SK-N-SH treated with all-trans-retinoic acid at 6 μM for 48 hours (cell line): ENCODE measurements around the gene WNT1.

Source experiments
- ATAC-seq: fragments of 200-7000 bp; cut with Tn5 transposase; 3 replicates; pipeline ENCODE4 v1.9.1; 2020; ENCODE audit warnings: mild to moderate bottlenecking, moderate library complexity
- ARNTL ChIP-seq: fragments of 450-650 bp; formaldehyde crosslinking; IDR thresholded peaks from 2 replicates; pipeline ENCODE4 v1.5.0; 2020; ENCODE audit warnings: low read depth, mild to moderate bottlenecking, moderate library complexity, borderline replicate concordance
- BACH2 ChIP-seq: fragments of 250-450 bp; sonication (Bioruptor Pico); IDR thresholded peaks from 2 replicates; pipeline ENCODE4 v1.9.0; 2021; ENCODE audit warnings: mild to moderate bottlenecking, borderline replicate concordance
- CREB5 ChIP-seq: fragments of 250-450 bp; sonication (Bioruptor Pico); IDR thresholded peaks from 2 replicates; pipeline ENCODE4 v1.5.1; 2020; ENCODE audit warnings: low read depth, mild to moderate bottlenecking, moderate library complexity
- CSDC2 ChIP-seq: fragments of 250-450 bp; sonication (Bioruptor Pico); IDR thresholded peaks from 2 replicates; pipeline ENCODE4 v1.5.0; 2020; ENCODE audit warnings: mild to moderate bottlenecking, moderate library complexity
- CSRNP3 ChIP-seq: fragments of 250-450 bp; sonication (Bioruptor Pico); IDR thresholded peaks from 2 replicates; pipeline ENCODE4 v1.5.1; 2021; ENCODE audit warnings: mild to moderate bottlenecking, moderate library complexity
- GLIS3 ChIP-seq: fragments of 250-450 bp; sonication (Bioruptor Pico); IDR thresholded peaks from 2 replicates; pipeline ENCODE4 v1.5.0; 2020; ENCODE audit warnings: mild to moderate bottlenecking, moderate library complexity
- ISL1 ChIP-seq: fragments of 250-450 bp; sonication (Bioruptor Pico); IDR thresholded peaks from 2 replicates; pipeline ENCODE4 v2.1.2; 2022; ENCODE audit warnings: mild to moderate bottlenecking, moderate library complexity
- OSR1 ChIP-seq: fragments of 250-450 bp; sonication (Bioruptor Pico); IDR thresholded peaks from 2 replicates; pipeline ENCODE4 v1.8.0; 2022; ENCODE audit warnings: moderate library complexity, mild to moderate bottlenecking, inconsistent platforms
- PATZ1 ChIP-seq: fragments of 250-450 bp; sonication (Bioruptor Pico); IDR thresholded peaks from 2 replicates; pipeline ENCODE4 v1.8.0; 2020; ENCODE audit warnings: mild to moderate bottlenecking, moderate library complexity, borderline replicate concordance
- POU6F1 ChIP-seq: fragments of 250-450 bp; sonication (Bioruptor Pico); IDR thresholded peaks from 2 replicates; pipeline ENCODE4 v1.8.0; 2021; ENCODE audit warnings: low read depth, mild to moderate bottlenecking, moderate library complexity, borderline replicate concordance
- PPARA ChIP-seq: fragments of 250-450 bp; sonication (Bioruptor Pico); IDR thresholded peaks from 2 replicates; pipeline ENCODE4 v1.5.0; 2020; ENCODE audit warnings: mild to moderate bottlenecking, borderline replicate concordance
- RARB ChIP-seq: fragments of 250-450 bp; sonication (Bioruptor Pico); IDR thresholded peaks from 2 replicates; pipeline ENCODE4 v1.8.0; 2021; ENCODE audit warnings: mild to moderate bottlenecking, moderate library complexity
- SNAI2 ChIP-seq: fragments of 250-450 bp; sonication (Bioruptor Pico); IDR thresholded peaks from 2 replicates; pipeline ENCODE4 v1.5.0; 2020; ENCODE audit warnings: mild to moderate bottlenecking, moderate library complexity
- TCF4 ChIP-seq: fragments of 250-450 bp; sonication (Bioruptor Pico); IDR thresholded peaks from 2 replicates; pipeline ENCODE4 v1.8.0; 2021; ENCODE audit warnings: mild to moderate bottlenecking, moderate library complexity, borderline replicate concordance
- TOX ChIP-seq: fragments of 250-450 bp; sonication (Bioruptor Pico); IDR thresholded peaks from 2 replicates; pipeline ENCODE4 v1.8.0; 2021; ENCODE audit warnings: mild to moderate bottlenecking, moderate library complexity, borderline replicate concordance
- TSHZ2 ChIP-seq: fragments of 250-450 bp; sonication (Bioruptor Pico); IDR thresholded peaks from 2 replicates; pipeline ENCODE4 v1.5.0; 2020; ENCODE audit warnings: mild to moderate bottlenecking, moderate library complexity
- ZC3H10 ChIP-seq: fragments of 250-450 bp; sonication (Bioruptor Pico); IDR thresholded peaks from 2 replicates; pipeline ENCODE4 v1.5.1; 2021; ENCODE audit warnings: mild to moderate bottlenecking, moderate library complexity
- ZFP3 ChIP-seq: fragments of 250-450 bp; sonication (Bioruptor Pico); IDR thresholded peaks from 2 replicates; pipeline ENCODE4 v1.5.0; 2020; ENCODE audit warnings: mild to moderate bottlenecking, moderate library complexity
- ZFP30 ChIP-seq: fragments of 450-650 bp; formaldehyde crosslinking; IDR thresholded peaks from 2 replicates; pipeline ENCODE4 v1.5.0; 2022; ENCODE audit warnings: mild to moderate bottlenecking, moderate library complexity
- ZNF565 ChIP-seq: fragments of 450-650 bp; formaldehyde crosslinking; conservative IDR thresholded peaks from 2 replicates; pipeline ENCODE4 v1.5.0; 2020; ENCODE audit warnings: low read depth, mild to moderate bottlenecking, moderate library complexity
- ZNF8 ChIP-seq: fragments of 450-650 bp; formaldehyde crosslinking; IDR thresholded peaks from 2 replicates; pipeline ENCODE4 v1.5.0; 2020; ENCODE audit warnings: mild to moderate bottlenecking, moderate library complexity

WNT1 gene

GRCh38 chr12:48978291-48978740 lies at the start of gene WNT1:
TSS of gene WNT1 (plus strand) at chr12:48978322. CDS start at chr12:48978651, 329 bp downstream.
- TF ChIP-seq GLIS3 (CRISPR knock-in tag) (no peak), CSRNP3 (CRISPR knock-in tag) (no peak), CSDC2 (CRISPR knock-in tag) (no peak), RARB (no peak)
- peak; percentile 48 for ATAC-seq

- ATAC-seq = no peak
- TF ChIP-seq CSDC2 (CRISPR knock-in tag) (no peak), ZFP3 (no peak), GLIS3 (CRISPR knock-in tag) (no peak), OSR1 (CRISPR knock-in tag) (no peak), ZNF8 (CRISPR knock-in tag) (no peak), RARB (no peak), SNAI2 (CRISPR knock-in tag) (no peak), PATZ1 (CRISPR knock-in tag) (no peak), ISL1 (CRISPR knock-in tag) (no peak), POU6F1 (no peak), CREB5 (CRISPR knock-in tag) (no peak), ZC3H10 (CRISPR knock-in tag) (no peak), ZNF565 (CRISPR knock-in tag) (no peak), TCF4 (CRISPR knock-in tag) (no peak), TSHZ2 (CRISPR knock-in tag) (no peak), ZFP30 (no peak), CSRNP3 (CRISPR knock-in tag) (no peak)
These were observed 48.6 kb upstream of the WNT1 start for GRCh38 chr12:48929551-48929950.

GRCh38 chr12:48930475-48930874 lies 47.6 kb upstream of the WNT1 start:
- ATAC-seq = no peak
- no peak for TF ChIP-seq ISL1 (CRISPR knock-in tag)
- no peak for TF ChIP-seq PPARA (CRISPR knock-in tag)
- TF ChIP-seq ZNF8 (CRISPR knock-in tag) = no peak
- no peak for TF ChIP-seq CREB5 (CRISPR knock-in tag)
- no peak for TF ChIP-seq CSRNP3 (CRISPR knock-in tag)
- no peak for TF ChIP-seq TSHZ2 (CRISPR knock-in tag)
- TF ChIP-seq BACH2 (CRISPR knock-in tag) = no peak
- no peak for TF ChIP-seq TOX (CRISPR knock-in tag)
- TF ChIP-seq TCF4 (CRISPR knock-in tag) = no peak
- no peak for TF ChIP-seq RARB
- TF ChIP-seq ZFP3 = no peak
- no peak for TF ChIP-seq ARNTL (CRISPR knock-in tag)
